Urinary bladder (tissue), 4 donors: ENCODE data around the gene DZIP3. TPM values are rescaled to one million over a fixed set of nuclear protein-coding genes. Genes with fewer than 3 reads are reported as not detected.
"Not testable (repeated sequence)": the region's sequence is repeated elsewhere in the genome, so short reads cannot be mapped to it uniquely, and the experiment has no call there.

ENCODE experiments used
- DNase-seq: peaks from one replicate; pipeline ENCODE4 v3.0.0-alpha.2; 2015; ENCODE audit errors: extremely low spot score
- H3K27ac ChIP-seq: one replicate; pipeline ENCODE4 v1.5.1; 2013; ENCODE audit warnings: low read depth, mild to moderate bottlenecking, moderate library complexity
- H3K36me3 ChIP-seq: one replicate; pipeline ENCODE4 v1.6.1; 2013; ENCODE audit warnings: mild to moderate bottlenecking, moderate library complexity; ENCODE audit not compliant: insufficient read depth
- H3K4me1 ChIP-seq: one replicate; pipeline ENCODE4 v1.6.1; 2013; ENCODE audit warnings: mild to moderate bottlenecking, moderate library complexity; ENCODE audit not compliant: insufficient read depth
- H3K4me3 ChIP-seq: one replicate; pipeline ENCODE4 v1.5.1; 2013; ENCODE audit warnings: low read depth, low read length
- WGBS: extraction: QIAGEN DNeasy Blood & Tissue Kit; methylation state at CpG from one replicate; pipeline ENCODE4 v1.1.7; 2013; 5-methylcytosine and 5-hydroxymethylcytosine counted together
- polyA plus RNA-seq: library from polyadenylated mRNA; stranded (reverse); fragments of 200-250 nt; gene quantifications from one replicate; pipeline ENCODE4 v1.2.3, GENCODE V29; 2013
- total RNA-seq: library from RNA; depleted of rRNA; stranded (reverse); fragments of >200 nt; gene quantifications from one replicate; pipeline ENCODE4 v1.2.3, GENCODE V29; 2014
- donor health status: healthy with polysubstance abuse.
- donor health status: healthy.

Gene DZIP3
- total and polyA plus RNA-seq, 2 donors: 8.2 to 39.2 TPM

DNA sequence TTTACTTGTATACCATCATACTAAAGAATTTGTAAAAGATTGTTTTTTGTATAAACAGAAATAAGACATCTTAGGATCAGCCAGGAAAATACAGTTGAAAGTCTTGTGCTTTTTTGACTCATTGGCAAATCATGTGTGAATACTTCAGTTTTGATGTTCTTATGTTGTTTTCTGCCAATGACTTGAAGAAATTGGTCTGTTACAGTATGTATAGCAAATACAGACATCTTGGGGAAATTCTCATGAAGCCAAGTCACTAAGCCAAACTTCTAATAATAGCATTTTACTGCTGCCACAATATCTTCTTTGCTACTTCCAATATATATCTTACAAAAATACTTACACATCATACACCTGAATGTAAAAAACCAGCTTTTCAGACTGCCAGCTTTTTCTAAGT lies 83.2 kb downstream of the DZIP3 start:
- H3K4me1 ChIP-seq: no peaks in the 10 kb centered on the region
- H3K27ac ChIP-seq: no peak overlapping the region
- peaks cover 1% of the 10 kb centered on the region for H3K36me3 ChIP-seq
- DNase-seq: no peak
- no peak overlapping the region for H3K4me3 ChIP-seq

DNA sequence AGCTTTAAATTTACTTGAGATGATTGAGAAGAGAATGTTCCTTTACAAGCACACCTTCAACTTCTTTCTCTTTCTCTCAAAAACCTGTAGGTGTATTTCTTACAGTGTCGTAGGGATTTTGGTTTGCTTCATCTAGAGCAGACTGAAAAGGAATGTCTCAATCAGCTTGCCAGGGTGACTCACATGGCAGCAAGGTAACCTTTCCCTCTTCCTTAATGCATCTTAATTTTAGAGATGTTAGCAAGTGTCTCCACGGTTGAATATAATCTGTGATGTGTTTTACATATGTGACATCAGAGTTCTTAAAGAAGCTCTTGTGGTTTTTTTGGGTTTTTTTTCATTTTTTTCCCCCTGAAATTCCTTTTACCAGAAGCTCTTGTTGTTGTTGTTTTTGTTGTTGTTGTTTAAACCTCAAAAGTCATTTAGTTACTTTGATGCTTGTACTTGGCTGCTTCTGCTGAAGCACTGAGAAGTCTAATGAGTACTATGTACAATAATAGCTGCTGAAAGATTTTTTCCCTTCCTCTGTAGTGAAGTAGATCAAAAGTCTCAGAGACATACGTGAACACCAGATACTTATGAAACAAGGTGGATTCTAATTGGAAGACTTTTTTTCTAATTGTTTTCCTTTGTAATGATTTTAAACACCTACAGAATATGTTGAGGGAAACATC lies 84.6 kb downstream of the DZIP3 start:
- no peak for DNase-seq
- 90% methylated on average over 3 of the region's 3 CpGs for WGBS
- Histone ChIP-seq H3K27ac (no peak overlapping the region), H3K36me3 (peaks cover 1% of the 10 kb centered on the region), H3K4me3 (no peak overlapping the region), H3K4me1 (no peaks in the 10 kb centered on the region)

DNA sequence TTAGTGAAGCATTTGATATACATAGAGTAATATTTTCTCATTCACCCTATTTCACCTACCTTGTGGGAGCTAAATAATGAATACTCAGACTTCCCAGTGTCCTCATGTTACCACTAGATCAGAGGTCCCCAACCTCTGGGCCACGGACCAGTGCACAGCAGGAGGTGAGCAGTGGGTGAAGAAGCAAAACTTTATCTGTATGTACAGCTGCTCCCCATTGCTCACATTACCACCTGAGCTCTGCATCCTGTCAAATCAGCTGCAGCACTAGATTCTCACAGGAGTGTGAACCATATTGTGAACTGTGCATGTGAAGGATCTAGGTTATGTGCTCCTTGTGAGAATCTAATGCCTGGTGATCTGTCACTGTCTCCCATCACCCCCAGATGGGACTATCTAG lies 88.3 kb downstream of the DZIP3 start:
- WGBS: 94% methylated on average over 1 of the region's 1 CpG

DNA sequence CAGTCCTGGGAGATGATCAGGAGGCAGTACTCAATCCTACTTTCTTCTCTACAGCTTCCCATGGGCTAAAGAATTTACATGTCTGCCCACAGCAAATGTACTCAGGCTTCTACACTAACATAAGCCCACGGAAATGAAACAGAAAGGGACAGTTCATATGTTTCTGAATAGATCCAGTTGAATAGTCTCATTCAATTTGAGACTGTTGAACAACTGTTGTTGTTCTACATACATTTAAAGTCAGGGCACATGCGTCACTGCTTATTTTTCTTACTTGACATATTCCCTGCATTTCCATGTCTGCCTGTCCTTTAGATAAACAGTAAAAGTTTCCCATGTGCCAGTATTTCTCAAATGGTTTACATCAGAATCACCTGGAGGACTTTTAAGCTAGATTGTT lies 102.8 kb downstream of the DZIP3 start:
- H3K4me1 ChIP-seq, H3K4me3 ChIP-seq, H3K27ac ChIP-seq, DNase-seq, H3K36me3 ChIP-seq: not testable (repeated sequence)
- WGBS: 89% methylated on average over 2 of the region's 2 CpGs

More for the DNA sequence above, 88.3 kb downstream of the DZIP3 start:
- Histone ChIP-seq H3K4me3 (no peak overlapping the region), H3K27ac (no peak overlapping the region), H3K4me1 (no peaks in the 10 kb centered on the region), H3K36me3 (no peaks in the 10 kb centered on the region)
- DNase-seq: no peak

DNA sequence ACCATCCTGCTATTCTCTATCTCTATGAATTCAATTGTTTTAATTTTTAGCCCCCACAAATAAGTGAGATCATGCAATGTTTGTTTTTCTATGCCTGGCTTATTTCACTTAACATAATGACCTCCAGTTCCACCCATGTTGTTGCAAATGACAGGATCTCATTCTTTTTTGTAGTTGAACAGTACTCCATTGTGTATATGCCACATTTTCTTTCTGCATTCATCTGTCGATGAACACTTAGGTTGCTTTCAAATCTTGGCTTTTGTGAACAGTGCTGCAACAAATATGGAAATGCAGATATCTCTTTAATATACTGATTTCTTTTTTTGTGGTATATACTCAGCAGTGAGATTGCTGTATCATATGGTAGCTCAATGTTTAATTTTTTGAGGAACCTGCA lies 108.9 kb downstream of the DZIP3 start:
- Histone ChIP-seq H3K27ac (no peak overlapping the region), H3K36me3 (peaks cover 1% of the 10 kb centered on the region), H3K4me1 (no peaks in the 10 kb centered on the region), H3K4me3 (no peak overlapping the region)
- 93% methylated on average over 1 of the region's 1 CpG for WGBS
- DNase-seq: no peak

DNA sequence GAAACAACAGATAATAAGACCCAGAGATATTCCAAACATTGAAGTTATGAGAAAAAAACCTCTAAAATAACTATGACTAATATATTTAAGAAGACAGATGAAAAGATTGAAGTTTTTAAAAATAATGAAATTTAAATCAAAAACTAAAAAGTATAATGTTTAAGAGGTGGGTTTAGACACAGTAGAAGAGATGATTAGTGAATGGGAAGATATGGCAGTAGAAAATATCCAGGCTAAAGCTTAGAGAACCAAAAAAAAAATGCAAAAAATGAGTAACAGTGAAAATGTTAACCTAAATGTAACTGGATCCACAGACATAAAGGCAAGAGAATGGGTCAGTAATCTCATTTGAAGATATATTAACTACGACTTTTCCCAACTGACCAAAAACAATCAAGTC lies 115.5 kb downstream of the DZIP3 start:
- H3K27ac ChIP-seq: no peak overlapping the region
- DNase-seq: no peak
- H3K4me1 ChIP-seq: no peaks in the 10 kb centered on the region
- H3K4me3 ChIP-seq: no peak overlapping the region
- H3K36me3 ChIP-seq: no peaks in the 10 kb centered on the region
- 98% methylated on average over 1 of the region's 1 CpG for WGBS

DNA sequence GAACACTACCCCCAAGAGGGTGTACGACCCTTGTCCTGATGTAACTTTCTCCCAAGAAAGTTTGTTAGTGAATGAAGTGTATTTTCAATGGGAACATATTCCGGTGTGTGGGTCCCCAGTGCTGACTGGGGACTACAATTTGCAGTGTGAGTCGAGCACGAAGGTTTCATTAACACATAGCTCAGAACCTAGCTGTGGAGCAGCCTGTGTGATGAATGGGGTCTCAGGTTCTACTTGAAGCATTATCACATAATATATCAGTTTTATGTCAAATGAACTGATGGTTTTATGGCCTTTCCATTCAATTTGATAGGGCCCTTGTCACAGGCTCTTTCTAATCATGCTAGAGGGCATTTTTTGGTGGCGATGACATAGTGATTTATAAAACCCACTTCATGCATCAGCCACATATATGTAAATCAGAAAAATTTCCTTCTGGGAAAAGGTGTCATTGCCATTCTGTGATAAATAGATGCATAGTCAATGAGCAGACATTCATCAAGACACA lies 123.5 kb downstream of the DZIP3 start:
- Histone ChIP-seq H3K4me1 (no peaks in the 10 kb centered on the region), H3K4me3 (no peak overlapping the region), H3K36me3 (no peaks in the 10 kb centered on the region), H3K27ac (no peak overlapping the region)
- DNase-seq: no peak
- WGBS: 84% methylated on average over 5 of the region's 5 CpGs

DNA sequence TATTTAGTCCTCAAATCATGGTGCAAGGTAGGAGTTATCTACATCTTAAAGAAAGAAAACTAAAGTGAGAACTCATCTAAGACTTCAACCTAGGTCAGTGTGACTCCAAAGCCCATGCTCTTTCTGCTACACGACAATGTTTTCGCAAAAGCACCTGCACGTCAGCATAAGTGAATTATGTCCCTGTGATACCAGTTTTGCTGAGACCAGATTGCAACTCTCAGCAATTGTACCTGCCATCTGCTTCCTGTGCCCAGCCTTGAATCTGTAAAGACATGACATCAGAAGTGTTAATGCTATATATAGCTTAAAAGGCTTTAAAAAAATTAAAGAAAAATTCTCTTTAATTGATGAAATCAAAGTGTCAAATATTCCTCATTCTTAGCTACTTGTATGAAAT lies 124.3 kb downstream of the DZIP3 start:
- Histone ChIP-seq H3K36me3 (no peaks in the 10 kb centered on the region), H3K27ac (no peak overlapping the region), H3K4me3 (no peak overlapping the region), H3K4me1 (no peaks in the 10 kb centered on the region)
- WGBS: 87% methylated on average over 3 of the region's 3 CpGs
- no peak for DNase-seq

DNA sequence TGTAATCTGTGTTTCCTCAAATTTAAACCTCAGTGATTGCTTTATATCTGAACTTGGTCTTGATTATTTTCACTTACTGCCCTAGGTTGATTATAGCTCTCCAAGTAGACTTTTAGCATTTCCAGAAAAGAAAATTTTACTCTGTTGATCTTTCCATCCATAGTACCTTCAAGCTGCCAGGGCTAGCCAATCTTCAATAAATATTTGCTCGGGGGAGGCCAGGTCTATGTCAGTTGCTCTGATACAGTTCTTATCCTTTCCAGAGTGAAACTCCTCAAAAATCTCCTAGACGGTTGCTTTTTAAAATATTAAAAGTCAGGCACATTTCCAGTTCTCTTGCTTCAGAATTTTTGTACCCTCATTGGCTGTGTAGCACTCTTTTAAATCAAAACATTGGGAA lies 128.9 kb downstream of the DZIP3 start:
- H3K4me3 ChIP-seq: no peak overlapping the region
- no peak overlapping the region for H3K27ac ChIP-seq
- no peaks in the 10 kb centered on the region for H3K36me3 ChIP-seq
- WGBS: 27% methylated on average over 2 of the region's 2 CpGs
- H3K4me1 ChIP-seq: no peaks in the 10 kb centered on the region
- DNase-seq: no peak

DNA sequence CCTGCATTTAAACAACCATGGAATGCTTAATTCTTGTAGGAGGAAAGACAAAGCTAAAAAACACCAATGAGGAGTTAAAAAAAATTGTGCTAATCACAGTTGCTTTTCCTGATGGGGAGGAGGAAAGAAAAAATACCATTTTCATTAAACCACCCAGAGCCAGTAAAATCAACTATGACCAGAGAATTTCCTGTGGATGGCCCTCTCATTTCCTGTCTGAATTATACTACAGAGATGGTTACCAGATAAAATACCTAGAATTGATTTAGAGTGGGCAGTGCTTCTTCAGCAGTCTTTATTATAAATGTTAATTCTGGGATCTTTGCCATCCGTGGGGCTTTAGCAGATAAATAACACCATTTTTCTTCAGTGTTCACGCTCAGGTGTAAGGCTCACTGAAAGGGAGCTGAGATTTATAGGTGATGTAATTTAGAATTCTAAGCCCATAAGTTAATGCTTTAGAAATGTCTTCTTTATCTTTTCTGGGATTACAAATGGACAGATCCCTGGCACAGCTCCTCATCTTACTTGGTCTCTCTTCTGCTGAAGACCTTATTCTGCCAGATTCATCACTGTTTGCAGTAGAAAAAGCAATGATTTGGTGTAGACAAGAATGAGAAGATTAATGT lies 129.8 kb downstream of the DZIP3 start:
- Histone ChIP-seq H3K36me3 (no peaks in the 10 kb centered on the region), H3K27ac (no peak overlapping the region), H3K4me3 (no peak overlapping the region), H3K4me1 (no peaks in the 10 kb centered on the region)
- WGBS: 34% methylated on average over 2 of the region's 2 CpGs
- DNase-seq: no peak

DNA sequence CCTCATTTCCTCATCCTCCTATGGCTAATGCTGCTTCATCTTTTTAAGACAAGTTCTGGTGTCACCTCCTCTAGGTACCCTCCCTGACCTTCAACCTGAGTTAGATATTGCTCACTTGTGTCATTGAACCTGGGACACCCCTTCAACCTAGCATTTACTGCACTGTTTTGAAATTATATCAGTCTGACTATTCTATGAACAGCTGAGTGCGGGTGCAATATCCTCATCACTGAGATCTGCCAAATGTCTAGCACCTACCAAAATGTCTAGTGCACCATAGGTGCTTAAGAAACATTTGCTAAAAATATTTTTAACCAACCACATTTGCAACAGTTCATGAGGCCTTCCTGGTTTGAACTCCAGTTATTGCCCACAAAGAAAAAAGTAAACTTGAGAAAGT lies 133.2 kb downstream of the DZIP3 start:
- Histone ChIP-seq H3K4me3 (no peak overlapping the region), H3K36me3 (no peaks in the 10 kb centered on the region), H3K4me1 (no peaks in the 10 kb centered on the region), H3K27ac (no peak overlapping the region)
- DNase-seq: no peak
- 49% methylated on average over 1 of the region's 1 CpG for WGBS

DNA sequence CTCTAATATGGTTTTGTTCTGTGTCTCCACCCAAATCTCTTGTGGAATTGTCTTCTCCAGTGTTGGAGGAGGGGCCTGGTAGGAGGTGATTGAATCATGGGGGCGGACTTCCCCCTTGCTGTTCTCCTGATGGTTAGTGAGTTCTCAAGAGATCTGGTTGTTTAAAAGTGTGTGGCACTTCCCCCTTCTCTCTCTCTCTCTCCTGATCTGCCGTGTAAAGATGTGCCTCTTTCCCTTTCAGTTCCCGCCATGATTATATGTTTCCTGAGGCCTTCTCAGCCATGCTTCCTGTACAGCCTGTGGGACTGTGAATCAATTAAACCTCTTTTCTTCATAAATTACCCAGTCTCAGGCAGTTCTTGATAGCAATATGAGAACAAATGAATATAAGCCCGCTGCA lies 134.6 kb downstream of the DZIP3 start:
- 76% methylated on average over 4 of the region's 4 CpGs for WGBS
- no peaks in the 10 kb centered on the region for H3K4me1 ChIP-seq
- no peak for DNase-seq
- H3K4me3 ChIP-seq: no peak overlapping the region
- no peak overlapping the region for H3K27ac ChIP-seq
- H3K36me3 ChIP-seq: no peaks in the 10 kb centered on the region

DNA sequence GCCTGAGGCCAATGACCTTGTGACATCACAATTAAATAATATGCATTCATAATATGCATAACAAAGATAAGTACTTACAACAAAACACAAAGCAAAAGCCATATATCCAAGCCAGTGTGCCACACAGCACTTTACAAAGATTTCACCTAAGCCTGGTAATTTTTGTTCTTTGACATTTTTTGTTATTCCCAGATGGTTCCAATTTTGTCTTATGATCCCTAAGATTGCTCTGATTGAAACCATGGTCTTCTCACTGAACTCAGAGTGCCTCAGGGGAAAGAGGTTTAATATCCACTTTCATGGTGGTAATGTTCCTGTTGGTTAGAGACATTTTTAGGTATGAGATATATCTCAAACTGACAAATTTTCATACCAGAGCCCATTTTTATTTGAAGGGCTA lies 138.6 kb downstream of the DZIP3 start:
- no peaks in the 10 kb centered on the region for H3K36me3 ChIP-seq

DNA sequence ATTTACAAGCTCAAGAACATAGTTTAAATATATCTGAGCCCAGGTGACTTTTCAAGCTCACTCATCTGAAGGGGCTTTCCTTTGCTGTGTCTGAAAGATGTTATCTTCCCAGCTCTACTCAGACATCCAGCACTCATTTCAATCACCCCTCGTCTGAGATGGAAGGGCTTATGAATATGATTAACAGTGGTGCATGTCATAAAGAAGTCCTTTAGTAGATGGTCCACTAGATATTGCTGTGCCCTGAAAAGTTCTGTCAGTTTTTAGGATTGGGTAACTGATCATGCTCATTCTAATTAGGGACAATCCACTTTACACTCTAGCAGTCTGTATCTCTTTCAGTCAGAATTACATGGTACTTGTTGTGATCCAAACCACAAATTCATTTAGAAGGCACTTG lies 139.4 kb downstream of the DZIP3 start:
- Histone ChIP-seq H3K4me1 (no peaks in the 10 kb centered on the region), H3K27ac (no peak overlapping the region), H3K36me3 (no peaks in the 10 kb centered on the region), H3K4me3 (no peak overlapping the region)
- WGBS: 43% methylated on average over 1 of the region's 1 CpG
- DNase-seq: no peak

More for the DNA sequence above, 138.6 kb downstream of the DZIP3 start:
- no peak overlapping the region for H3K27ac ChIP-seq
- no peak for DNase-seq
- H3K4me3 ChIP-seq: no peak overlapping the region
- no peaks in the 10 kb centered on the region for H3K4me1 ChIP-seq
